Panc1 (cell line): ENCODE results near the gene FAM117A. TPM values are rescaled to one million over a fixed set of nuclear protein-coding genes. Genes with fewer than 3 reads are reported as not detected.

ENCODE experiments used
- ATAC-seq: fragments of 200-7000 bp; cut with Tn5 transposase; 2 replicates; pipeline ENCODE4 v1.9.1; 2020; ENCODE audit warnings: mild to moderate bottlenecking, moderate library complexity
- BruUV-seq: library from RNA; stranded (reverse); fragments of 400-500 nt; replicated peaks from 2 replicates; lab custom pipeline; 2021; lab: Mats Ljungman, UMichigan
- CTCF ChIA-PET: fragments of 300-600 bp; sonication (Branson Sonifier 250); formaldehyde crosslinking; loops from one replicate; lab custom pipeline; 2022; ENCODE audit warnings: antibody characterized with exemption; lab: Charles Lee
- POLR2A ChIA-PET: fragments of 300-600 bp; sonication (Branson Sonifier 250); formaldehyde crosslinking; loops from one replicate; lab custom pipeline; 2022; ENCODE audit warnings: antibody characterized with exemption; lab: Charles Lee
- DNase-seq: peaks from one replicate; pipeline ENCODE4 v3.0.0-alpha.2; 2010; ENCODE audit warnings: low read depth, low spot score
- H3K27ac ChIP-seq: 2 replicates; pipeline ENCODE4 v1.5.1; 2011; ENCODE audit warnings: mild to moderate bottlenecking, low read length, inconsistent platforms
- H3K27me3 ChIP-seq: fragments of 200-500 bp; sonication (Bioruptor generic); 2 replicates; pipeline ENCODE4 v1.6.0; 2014; ENCODE audit warnings: low read length, inconsistent platforms; ENCODE audit not compliant: control insufficient read depth, insufficient read depth
- H3K36me3 ChIP-seq: fragments of 200-500 bp; sonication (Bioruptor generic); 2 replicates; pipeline ENCODE4 v1.5.1; 2014; ENCODE audit warnings: inconsistent platforms, mild to moderate bottlenecking, low read length, moderate library complexity; ENCODE audit not compliant: control insufficient read depth, insufficient read depth
- H3K4me1 ChIP-seq: 2 replicates; pipeline ENCODE4 v1.5.1; 2011; ENCODE audit warnings: inconsistent platforms, mild to moderate bottlenecking, low read length, moderate library complexity; ENCODE audit not compliant: control insufficient read depth, insufficient read depth
- H3K4me3 ChIP-seq, 2 experiments: 2 replicates each; pipeline ENCODE4 v1.5.1; 2011 to 2012; ENCODE audit warnings: low read depth in 2 of 2, low read length in 2 of 2, mild to moderate bottlenecking in 2 of 2, inconsistent platforms in 1 of 2, moderate library complexity in 1 of 2
- H3K9me3 ChIP-seq: fragments of 200-500 bp; sonication (Bioruptor generic); 2 replicates; pipeline ENCODE4 v1.5.1; 2014; ENCODE audit warnings: low read depth, mild to moderate bottlenecking, inconsistent platforms, low read length, moderate library complexity; ENCODE audit not compliant: control insufficient read depth, insufficient read depth
- POLR2AphosphoS5 ChIP-seq: IDR thresholded peaks from 2 replicates; pipeline ENCODE4 v1.6.1; 2012; ENCODE audit warnings: mild to moderate bottlenecking, low read depth, low read length, moderate library complexity
- SIN3A ChIP-seq: IDR thresholded peaks from 2 replicates; pipeline ENCODE4 v1.6.1; 2012; ENCODE audit warnings: low read depth, mild to moderate bottlenecking, low read length, moderate library complexity, borderline replicate concordance; ENCODE audit not compliant: insufficient read depth
- TCF7L2 ChIP-seq: IDR thresholded peaks from 2 replicates; pipeline ENCODE4 v1.6.1; 2011; ENCODE audit warnings: mild to moderate bottlenecking, low read depth, low read length, inconsistent platforms
- in situ Hi-C: cut with HindIII; loops from 2 replicates; pipeline ENCODE4 v1.10.0; 2016; ENCODE audit warnings: low sequenced_read_pairs, low pct_unique_long_range_greater_than_20kb
- intact Hi-C: fragments of 100-400 bp; cut with micrococcal nuclease; formaldehyde crosslinking; loops from one replicate; pipeline ENCODE4 v1.10.0; 2022; ENCODE audit not compliant: unreplicated experiment
- total RNA-seq: library from RNA; stranded (reverse); gene quantifications from one replicate; pipeline ENCODE4 v1.2.1, GENCODE V29; 2021; ENCODE audit not compliant: unreplicated experiment
- TF ChIP-seq, protein P1 (sequence below): fragments of 450-650 bp; IDR thresholded peaks from 2 replicates; pipeline ENCODE4 v1.5.1; 2017; ENCODE audit warnings: mild to moderate bottlenecking
- TF ChIP-seq, protein P2 (sequence below), 2 experiments: IDR thresholded peaks; 2 replicates each; pipeline ENCODE4 v1.6.1; 2011 to 2012; ENCODE audit warnings: low read depth in 2 of 2, control low read depth in 1 of 2, low read length in 1 of 2, mild to moderate bottlenecking in 1 of 2, moderate library complexity in 1 of 2; ENCODE audit not compliant: insufficient read depth in 1 of 2

FAM117A gene
- total RNA-seq, 1 experiment from 2014 or later: 8.0 TPM

DNA sequence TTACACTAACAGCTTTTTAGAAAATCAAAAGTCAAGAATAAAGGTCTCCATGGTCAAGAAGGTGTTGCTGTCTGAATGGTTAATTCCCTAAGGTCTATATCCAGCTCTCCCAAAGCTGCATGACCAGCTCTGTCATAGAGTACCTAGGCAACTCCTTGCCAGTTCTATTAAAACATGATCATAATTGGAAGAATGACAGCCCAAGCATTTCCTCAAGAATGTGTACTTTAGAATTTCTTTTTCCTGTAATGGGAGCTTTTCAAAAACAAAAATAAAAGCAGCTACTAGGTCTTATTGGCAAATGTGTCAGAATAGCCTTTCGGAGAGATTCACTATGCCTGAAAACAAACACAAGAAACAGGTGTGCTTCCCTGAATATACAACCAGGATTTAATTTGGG, 93.9 kb downstream of the FAM117A start:
- no peaks in the 10 kb centered on the region; the same call in 1 of the 2 replicates for H3K36me3 ChIP-seq
- no peak overlapping the region for H3K27ac ChIP-seq
- in situ Hi-C loops: loop anchor here (5.0 kb wide), 1 partner anchor 33 kb away; no protein-coding TSS in a partner anchor
- DNase-seq (no peak), ATAC-seq (no peak)
- POLR2A ChIA-PET: no interaction called here
- TF ChIP-seq, protein P1, sequence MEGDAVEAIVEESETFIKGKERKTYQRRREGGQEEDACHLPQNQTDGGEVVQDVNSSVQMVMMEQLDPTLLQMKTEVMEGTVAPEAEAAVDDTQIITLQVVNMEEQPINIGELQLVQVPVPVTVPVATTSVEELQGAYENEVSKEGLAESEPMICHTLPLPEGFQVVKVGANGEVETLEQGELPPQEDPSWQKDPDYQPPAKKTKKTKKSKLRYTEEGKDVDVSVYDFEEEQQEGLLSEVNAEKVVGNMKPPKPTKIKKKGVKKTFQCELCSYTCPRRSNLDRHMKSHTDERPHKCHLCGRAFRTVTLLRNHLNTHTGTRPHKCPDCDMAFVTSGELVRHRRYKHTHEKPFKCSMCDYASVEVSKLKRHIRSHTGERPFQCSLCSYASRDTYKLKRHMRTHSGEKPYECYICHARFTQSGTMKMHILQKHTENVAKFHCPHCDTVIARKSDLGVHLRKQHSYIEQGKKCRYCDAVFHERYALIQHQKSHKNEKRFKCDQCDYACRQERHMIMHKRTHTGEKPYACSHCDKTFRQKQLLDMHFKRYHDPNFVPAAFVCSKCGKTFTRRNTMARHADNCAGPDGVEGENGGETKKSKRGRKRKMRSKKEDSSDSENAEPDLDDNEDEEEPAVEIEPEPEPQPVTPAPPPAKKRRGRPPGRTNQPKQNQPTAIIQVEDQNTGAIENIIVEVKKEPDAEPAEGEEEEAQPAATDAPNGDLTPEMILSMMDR: no peak
- TF ChIP-seq TCF7L2: no peak
- TF ChIP-seq SIN3A: no peak
- TF ChIP-seq, protein P2, sequence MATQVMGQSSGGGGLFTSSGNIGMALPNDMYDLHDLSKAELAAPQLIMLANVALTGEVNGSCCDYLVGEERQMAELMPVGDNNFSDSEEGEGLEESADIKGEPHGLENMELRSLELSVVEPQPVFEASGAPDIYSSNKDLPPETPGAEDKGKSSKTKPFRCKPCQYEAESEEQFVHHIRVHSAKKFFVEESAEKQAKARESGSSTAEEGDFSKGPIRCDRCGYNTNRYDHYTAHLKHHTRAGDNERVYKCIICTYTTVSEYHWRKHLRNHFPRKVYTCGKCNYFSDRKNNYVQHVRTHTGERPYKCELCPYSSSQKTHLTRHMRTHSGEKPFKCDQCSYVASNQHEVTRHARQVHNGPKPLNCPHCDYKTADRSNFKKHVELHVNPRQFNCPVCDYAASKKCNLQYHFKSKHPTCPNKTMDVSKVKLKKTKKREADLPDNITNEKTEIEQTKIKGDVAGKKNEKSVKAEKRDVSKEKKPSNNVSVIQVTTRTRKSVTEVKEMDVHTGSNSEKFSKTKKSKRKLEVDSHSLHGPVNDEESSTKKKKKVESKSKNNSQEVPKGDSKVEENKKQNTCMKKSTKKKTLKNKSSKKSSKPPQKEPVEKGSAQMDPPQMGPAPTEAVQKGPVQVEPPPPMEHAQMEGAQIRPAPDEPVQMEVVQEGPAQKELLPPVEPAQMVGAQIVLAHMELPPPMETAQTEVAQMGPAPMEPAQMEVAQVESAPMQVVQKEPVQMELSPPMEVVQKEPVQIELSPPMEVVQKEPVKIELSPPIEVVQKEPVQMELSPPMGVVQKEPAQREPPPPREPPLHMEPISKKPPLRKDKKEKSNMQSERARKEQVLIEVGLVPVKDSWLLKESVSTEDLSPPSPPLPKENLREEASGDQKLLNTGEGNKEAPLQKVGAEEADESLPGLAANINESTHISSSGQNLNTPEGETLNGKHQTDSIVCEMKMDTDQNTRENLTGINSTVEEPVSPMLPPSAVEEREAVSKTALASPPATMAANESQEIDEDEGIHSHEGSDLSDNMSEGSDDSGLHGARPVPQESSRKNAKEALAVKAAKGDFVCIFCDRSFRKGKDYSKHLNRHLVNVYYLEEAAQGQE (IDR thresholded peaks at IDR 0.05; ENCODE audit: insufficient read depth in 1 of 2, low read depth in 2 of 2, low read length in 1 of 2): no peak
- TF ChIP-seq POLR2AphosphoS5: no peak
- intact Hi-C loops: no loop called here
- no TSS peak for BruUV-seq
- CTCF ChIA-PET: no interaction called here
- no peak overlapping the region for H3K4me3 ChIP-seq
- no peaks in the 10 kb centered on the region for H3K27me3 ChIP-seq
- H3K9me3 ChIP-seq: no peaks in the 10 kb centered on the region
- H3K4me1 ChIP-seq: no peaks in the 10 kb centered on the region

GRCh38 chr17:49667854-49668253, 96.1 kb downstream of the FAM117A start:
- H3K4me3 ChIP-seq: no peak overlapping the region
- in situ Hi-C loops: no loop called here
- BruUV-seq: no TSS peak
- H3K4me1 ChIP-seq: no peaks in the 10 kb centered on the region
- no peaks in the 10 kb centered on the region for H3K9me3 ChIP-seq
- H3K27me3 ChIP-seq: no peaks in the 10 kb centered on the region
- H3K27ac ChIP-seq: no peak overlapping the region
- intact Hi-C loops: no loop called here
- no peak for DNase-seq
- ChIA-PET POLR2A (no interaction called here), CTCF (no interaction called here)
- H3K36me3 ChIP-seq: no peaks in the 10 kb centered on the region
- no peak for ATAC-seq
- TF ChIP-seq SIN3A: no peak
- TF ChIP-seq TCF7L2: no peak
- TF ChIP-seq, protein P1: no peak
- TF ChIP-seq, protein P2 (IDR thresholded peaks at IDR 0.05; ENCODE audit: insufficient read depth in 1 of 2, low read depth in 2 of 2, low read length in 1 of 2): no peak
- no peak for TF ChIP-seq POLR2AphosphoS5
